ENCODE data around the gene RELA. TPM values are rescaled to one million over a fixed set of nuclear protein-coding genes. Genes with fewer than 3 reads are reported as not detected.
"Not testable (repeated sequence)": the region's sequence is repeated elsewhere in the genome, so short reads cannot be mapped to it uniquely, and the experiment has no call there.

RELA gene
- total RNA-seq: 10 to 100 TPM; 76.7 to 79.8 TPM

GRCh38 chr11:65662799-65663638 is at the start of gene RELA:
Gene RELA, minus strand, starts transcription at chr11:65662916. Its CDS starts 84 bp downstream, at chr11:65662832.
- peak within 1 kb of the TSS; percentile 83 for H3K4me3 Mint-ChIP-seq
- POLR2A ChIA-PET: interaction anchor here (0.6 to 2.0 kb wide), 2 partner anchors 25 to 159 kb away, joined by 3 to 5 read pairs; partner anchors contain the start of gene SIPA1
- H3K27me3 Mint-ChIP-seq: no peaks in the 10 kb centered on the region
- DNase-seq: peak; percentile 88
- CTCF ChIA-PET: interaction anchor here (1.1 to 1.6 kb wide), 7 partner anchors 10 to 221 kb away, joined by 3 to 8 read pairs (median 4); partner anchors contain the start of genes KAT5 and SIPA1
- peaks cover 29% of the 10 kb centered on the region for H3K36me3 Mint-ChIP-seq (ENCODE audit: low read depth)
- peaks cover 38% of the 10 kb centered on the region for H3K4me1 Mint-ChIP-seq
- peak within 1 kb of the TSS; percentile 91 for H3K27ac Mint-ChIP-seq
- H3K9me3 Mint-ChIP-seq: no peaks in the 10 kb centered on the region

GRCh38 chr11:65711785-65712632 is 49.3 kb upstream of the RELA start, which contains the start of gene KAT5:
Gene KAT5, plus strand, starts transcription at chr11:65712252. Its CDS starts 16 bp downstream, at chr11:65712268.
- Mint-ChIP-seq H3K4me3 (peak within 1 kb of the TSS; percentile 82), H3K4me1 (peaks cover 35% of the 10 kb centered on the region), H3K9me3 (no peaks in the 10 kb centered on the region), H3K27ac (peak within 1 kb of the TSS; percentile 97), H3K27me3 (no peaks in the 10 kb centered on the region), H3K36me3 (ENCODE audit: low read depth) (peaks cover 33% of the 10 kb centered on the region)
- DNase-seq: peak; percentile 99
- ChIA-PET CTCF (interaction anchor here (0.5 to 3.1 kb wide), 73 partner anchors 9 to 848 kb away, joined by 3 to 46 read pairs (median 5); partner anchors contain the start of genes AP5B1, CCDC85B, CFL1 and FIBP), POLR2A (interaction anchor here (0.6 to 1.7 kb wide), 3 partner anchors 9 to 212 kb away, joined by 3 to 7 read pairs (median 6); partner anchors contain the start of gene RNASEH2C)

- peak overlapping the region; percentile 16 for H3K4me3 Mint-ChIP-seq
These were observed 47.7 kb upstream of the RELA start for GRCh38 chr11:65710421-65710820.

GRCh38 chr11:65709661-65710060 is 46.9 kb upstream of the RELA start:
- Mint-ChIP-seq H3K4me1 (peaks cover 32% of the 10 kb centered on the region), H3K27me3 (no peaks in the 10 kb centered on the region), H3K36me3 (ENCODE audit: low read depth) (peaks cover 16% of the 10 kb centered on the region), H3K4me3 (no peak overlapping the region), H3K9me3 (no peaks in the 10 kb centered on the region), H3K27ac (peak overlapping the region; percentile 46)
- CTCF ChIA-PET: interaction anchor here (1.0 to 1.2 kb wide), 2 partner anchors 11 to 176 kb away, joined by 3 to 4 read pairs; partner anchors contain the start of gene RNASEH2C
- POLR2A ChIA-PET: no interaction called here
- DNase-seq: no peak

More at GRCh38 chr11:65710421-65710820, 47.7 kb upstream of the RELA start:
- Mint-ChIP-seq H3K36me3 (ENCODE audit: low read depth) (peaks cover 22% of the 10 kb centered on the region), H3K27me3 (no peaks in the 10 kb centered on the region), H3K4me1 (peaks cover 37% of the 10 kb centered on the region), H3K27ac (no peak overlapping the region), H3K9me3 (no peaks in the 10 kb centered on the region)
- CTCF ChIA-PET: interaction anchor here (1.8 to 3.1 kb wide), 8 partner anchors 61 to 175 kb away, joined by 4 to 46 read pairs (median 11); partner anchors contain the start of genes AP5B1 and PCNX3
- DNase-seq: no peak
- POLR2A ChIA-PET: no interaction called here

- ChIA-PET POLR2A (no interaction called here), CTCF (interaction anchor here (0.7 kb wide), 1 partner anchor 42 kb away, joined by 3 read pairs; no protein-coding TSS in a partner anchor)
- Mint-ChIP-seq H3K9me3 (no peaks in the 10 kb centered on the region), H3K27ac (no peak overlapping the region), H3K27me3 (peaks cover 3% of the 10 kb centered on the region), H3K4me3 (no peak overlapping the region), H3K4me1 (peaks cover 24% of the 10 kb centered on the region), H3K36me3 (ENCODE audit: low read depth) (peaks cover 5% of the 10 kb centered on the region)
- DNase-seq: no peak
These were observed 45.7 kb upstream of the RELA start for GRCh38 chr11:65708451-65708850.

GRCh38 chr11:65707002-65707401 is 44.3 kb upstream of the RELA start:
- peaks cover 15% of the 10 kb centered on the region for H3K4me1 Mint-ChIP-seq
- H3K9me3 Mint-ChIP-seq; H3K27me3 Mint-ChIP-seq; POLR2A ChIA-PET; H3K4me3 Mint-ChIP-seq; H3K27ac Mint-ChIP-seq; DNase-seq; H3K36me3 Mint-ChIP-seq (ENCODE audit: low read depth): not testable (repeated sequence)
- CTCF ChIA-PET: interaction anchor here (1.1 to 2.9 kb wide), 3 partner anchors 64 to 96 kb away, joined by 3 to 14 read pairs (median 3); no protein-coding TSS in a partner anchor

GRCh38 chr11:65706303-65706763 is 43.6 kb upstream of the RELA start:
- H3K27me3 Mint-ChIP-seq; H3K9me3 Mint-ChIP-seq; H3K4me3 Mint-ChIP-seq; POLR2A ChIA-PET; H3K27ac Mint-ChIP-seq; H3K36me3 Mint-ChIP-seq (ENCODE audit: low read depth): not testable (repeated sequence)
- DNase-seq: peak; percentile 83
- CTCF ChIA-PET: interaction anchor here (0.8 to 2.9 kb wide), 7 partner anchors 9 to 272 kb away, joined by 3 to 14 read pairs (median 4); no protein-coding TSS in a partner anchor
- peaks cover 13% of the 10 kb centered on the region for H3K4me1 Mint-ChIP-seq

- ChIA-PET CTCF (interaction anchor here (1.2 to 3.3 kb wide), 3 partner anchors 8 to 76 kb away, joined by 3 to 12 read pairs (median 4); partner anchors contain the start of gene KAT5), POLR2A (interaction anchor here (0.5 kb wide), 1 partner anchor 1027 kb away, joined by 3 read pairs; no protein-coding TSS in a partner anchor)
- Mint-ChIP-seq H3K9me3 (no peaks in the 10 kb centered on the region), H3K4me1 (peaks cover 4% of the 10 kb centered on the region), H3K27me3 (peaks cover 13% of the 10 kb centered on the region), H3K36me3 (ENCODE audit: low read depth) (no peaks in the 10 kb centered on the region), H3K27ac (no peak overlapping the region), H3K4me3 (no peak overlapping the region)
- no peak for DNase-seq
These were observed 41.1 kb upstream of the RELA start for GRCh38 chr11:65703846-65704245.

- ChIA-PET CTCF (interaction anchor here (3.3 kb wide), 1 partner anchor 10 kb away, joined by 12 read pairs; the partner anchor contains the start of gene KAT5), POLR2A (no interaction called here)
- peaks cover 1% of the 10 kb centered on the region for H3K4me1 Mint-ChIP-seq
- H3K4me3 Mint-ChIP-seq: no peak overlapping the region
- no peak for DNase-seq
- peaks cover 13% of the 10 kb centered on the region for H3K27me3 Mint-ChIP-seq
- H3K9me3 Mint-ChIP-seq: no peaks in the 10 kb centered on the region
- H3K27ac Mint-ChIP-seq: no peak overlapping the region
- no peaks in the 10 kb centered on the region for H3K36me3 Mint-ChIP-seq (ENCODE audit: low read depth)
These were observed 39.0 kb upstream of the RELA start for GRCh38 chr11:65701686-65702085.

- Mint-ChIP-seq H3K4me1 (no peaks in the 10 kb centered on the region), H3K27ac (no peak overlapping the region), H3K4me3 (no peak overlapping the region), H3K9me3 (no peaks in the 10 kb centered on the region), H3K27me3 (peaks cover 13% of the 10 kb centered on the region), H3K36me3 (ENCODE audit: low read depth) (no peaks in the 10 kb centered on the region)
- DNase-seq: no peak
- ChIA-PET POLR2A (no interaction called here), CTCF (interaction anchor here (0.7 kb wide), 3 partner anchors 9 to 123 kb away, joined by 3 read pairs; partner anchors contain the start of gene KAT5)
These were observed 37.7 kb upstream of the RELA start for GRCh38 chr11:65700399-65700798.

- no peaks in the 10 kb centered on the region for H3K36me3 Mint-ChIP-seq (ENCODE audit: low read depth)
- H3K4me3 Mint-ChIP-seq: no peak overlapping the region
- DNase-seq: no peak
- no peak overlapping the region for H3K27ac Mint-ChIP-seq
- H3K9me3 Mint-ChIP-seq: no peaks in the 10 kb centered on the region
- H3K4me1 Mint-ChIP-seq: no peaks in the 10 kb centered on the region
- peaks cover 11% of the 10 kb centered on the region for H3K27me3 Mint-ChIP-seq
- POLR2A ChIA-PET: no interaction called here
- CTCF ChIA-PET: no interaction called here
These were observed 36.6 kb upstream of the RELA start for GRCh38 chr11:65699306-65699705.

GRCh38 chr11:65698205-65698604 is 35.5 kb upstream of the RELA start:
- POLR2A ChIA-PET: no interaction called here
- Mint-ChIP-seq H3K27ac (no peak overlapping the region), H3K36me3 (ENCODE audit: low read depth) (no peaks in the 10 kb centered on the region), H3K4me1 (no peaks in the 10 kb centered on the region), H3K9me3 (no peaks in the 10 kb centered on the region), H3K4me3 (no peak overlapping the region), H3K27me3 (peaks cover 12% of the 10 kb centered on the region)
- CTCF ChIA-PET: no interaction called here
- no peak for DNase-seq

Data from activated CD4-positive, alpha-beta T cell treated with anti-CD3 and anti-CD28 coated beads, Interleukin-2, amount 10 ng/mL, durations not matched to agents 7 days and 5 days (primary cell).